K562 (cell line): Measurements from ENCODE around the gene CSRNP3.

Experiments
- CREB1 ChIP-seq, 2 experiments: sonication (generic) in 1 of 2; formaldehyde crosslinking in 1 of 2; IDR thresholded peaks; 2 replicates each; pipeline versions ENCODE4 v1.6.1 to v1.8.0; 2012 to 2022; ENCODE audit warnings: inconsistent platforms in 1 of 2, mild to moderate bottlenecking in 1 of 2, missing genetic modification reagents in 1 of 2, moderate library complexity in 1 of 2
- EZH2 ChIP-seq: IDR thresholded peaks from 2 replicates; pipeline ENCODE4 v1.6.1; 2012; ENCODE audit warnings: low read depth, mild to moderate bottlenecking, inconsistent platforms, low read length, borderline replicate concordance
- HMG20B ChIP-seq: fragments of 250-450 bp; sonication (Bioruptor Pico); IDR thresholded peaks from 2 replicates; pipeline ENCODE4 v1.5.0; 2021; ENCODE audit warnings: mild to moderate bottlenecking
- POLR2A ChIP-seq: fragments of 450-650 bp; conservative IDR thresholded peaks from 2 replicates; pipeline ENCODE4 v1.6.1; 2016
- POLR2AphosphoS2 ChIP-seq: IDR thresholded peaks from 2 replicates; pipeline ENCODE4 v1.6.1; 2012; ENCODE audit warnings: low read length, improper control_type of control experiment
- SMARCB1 ChIP-seq: IDR thresholded peaks from 2 replicates; pipeline ENCODE4 v1.6.1; 2011; ENCODE audit warnings: improper control_type of control experiment, low read depth; ENCODE audit not compliant: insufficient read length
- ZFX ChIP-seq: sonication (generic); formaldehyde crosslinking; IDR thresholded peaks from 2 replicates; pipeline ENCODE4 v1.8.0; 2022; ENCODE audit warnings: mild to moderate bottlenecking, missing genetic modification reagents, moderate library complexity
- ZNF274 ChIP-seq: IDR thresholded peaks from 2 replicates; pipeline ENCODE4 v1.6.1; 2011; ENCODE audit warnings: low read depth, mild to moderate bottlenecking, low read length, moderate library complexity, borderline replicate concordance
- TF ChIP-seq, protein P1 (sequence below): sonication (generic); formaldehyde crosslinking; IDR thresholded peaks from 2 replicates; pipeline ENCODE4 v1.8.1; 2023; ENCODE audit warnings: mild to moderate bottlenecking, missing genetic modification reagents
- TF ChIP-seq, protein P2 (sequence below), 2 experiments: IDR thresholded peaks; 2 replicates each; pipeline ENCODE4 v1.6.1; 2012; ENCODE audit warnings: improper control_type of control experiment in 2 of 2, low read depth in 2 of 2, low read length in 2 of 2, borderline replicate concordance in 1 of 2
- TF ChIP-seq, protein P3 (sequence below), 3 experiments: IDR thresholded peaks in 2 of 3; conservative IDR thresholded peaks in 1 of 3; 2 replicates each; pipeline ENCODE4 v1.5.1; 2011 to 2012; ENCODE audit warnings: low read length in 3 of 3, mild to moderate bottlenecking in 3 of 3, control low read depth in 2 of 3, improper control_type of control experiment in 1 of 3, inconsistent platforms in 1 of 3, low read depth in 1 of 3, mixed read lengths in 1 of 3, moderate library complexity in 1 of 3; ENCODE audit not compliant: insufficient read depth in 2 of 3
- TF ChIP-seq, protein P4 (sequence below): sonication (generic); formaldehyde crosslinking; IDR thresholded peaks from 2 replicates; pipeline ENCODE4 v1.8.0; 2022; ENCODE audit warnings: missing genetic modification reagents, mild to moderate bottlenecking, borderline replicate concordance

DNA sequence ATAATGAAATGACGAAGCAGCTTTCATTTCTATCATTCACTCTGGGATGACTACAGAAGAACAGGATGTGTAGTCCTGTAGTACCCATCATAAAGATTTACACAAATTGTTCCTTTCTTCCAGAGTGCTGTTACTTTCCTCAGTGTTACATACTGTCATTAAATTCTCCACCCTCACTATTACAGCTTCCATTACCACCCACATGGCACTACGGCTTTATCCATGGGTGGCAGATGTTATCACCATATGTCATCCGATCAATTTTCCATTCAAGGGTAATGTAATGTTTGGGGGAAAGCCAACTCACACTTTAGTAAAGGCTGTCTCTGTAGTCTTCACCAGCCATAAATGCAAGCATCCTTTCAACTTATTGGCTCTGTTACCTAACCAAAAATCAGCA, 7.1 kb upstream of the CSRNP3 start:
- no peak for TF ChIP-seq ZFX (CRISPR knock-in tag)
- no peak for TF ChIP-seq POLR2A
- TF ChIP-seq HMG20B (CRISPR knock-in tag) = no peak
- TF ChIP-seq, protein P1, sequence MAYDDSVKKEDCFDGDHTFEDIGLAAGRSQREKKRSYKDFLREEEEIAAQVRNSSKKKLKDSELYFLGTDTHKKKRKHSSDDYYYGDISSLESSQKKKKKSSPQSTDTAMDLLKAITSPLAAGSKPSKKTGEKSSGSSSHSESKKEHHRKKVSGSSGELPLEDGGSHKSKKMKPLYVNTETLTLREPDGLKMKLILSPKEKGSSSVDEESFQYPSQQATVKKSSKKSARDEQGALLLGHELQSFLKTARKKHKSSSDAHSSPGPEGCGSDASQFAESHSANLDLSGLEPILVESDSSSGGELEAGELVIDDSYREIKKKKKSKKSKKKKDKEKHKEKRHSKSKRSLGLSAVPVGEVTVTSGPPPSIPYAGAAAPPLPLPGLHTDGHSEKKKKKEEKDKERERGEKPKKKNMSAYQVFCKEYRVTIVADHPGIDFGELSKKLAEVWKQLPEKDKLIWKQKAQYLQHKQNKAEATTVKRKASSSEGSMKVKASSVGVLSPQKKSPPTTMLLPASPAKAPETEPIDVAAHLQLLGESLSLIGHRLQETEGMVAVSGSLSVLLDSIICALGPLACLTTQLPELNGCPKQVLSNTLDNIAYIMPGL (CRISPR knock-in tag) = no peak
- TF ChIP-seq, protein P2, sequence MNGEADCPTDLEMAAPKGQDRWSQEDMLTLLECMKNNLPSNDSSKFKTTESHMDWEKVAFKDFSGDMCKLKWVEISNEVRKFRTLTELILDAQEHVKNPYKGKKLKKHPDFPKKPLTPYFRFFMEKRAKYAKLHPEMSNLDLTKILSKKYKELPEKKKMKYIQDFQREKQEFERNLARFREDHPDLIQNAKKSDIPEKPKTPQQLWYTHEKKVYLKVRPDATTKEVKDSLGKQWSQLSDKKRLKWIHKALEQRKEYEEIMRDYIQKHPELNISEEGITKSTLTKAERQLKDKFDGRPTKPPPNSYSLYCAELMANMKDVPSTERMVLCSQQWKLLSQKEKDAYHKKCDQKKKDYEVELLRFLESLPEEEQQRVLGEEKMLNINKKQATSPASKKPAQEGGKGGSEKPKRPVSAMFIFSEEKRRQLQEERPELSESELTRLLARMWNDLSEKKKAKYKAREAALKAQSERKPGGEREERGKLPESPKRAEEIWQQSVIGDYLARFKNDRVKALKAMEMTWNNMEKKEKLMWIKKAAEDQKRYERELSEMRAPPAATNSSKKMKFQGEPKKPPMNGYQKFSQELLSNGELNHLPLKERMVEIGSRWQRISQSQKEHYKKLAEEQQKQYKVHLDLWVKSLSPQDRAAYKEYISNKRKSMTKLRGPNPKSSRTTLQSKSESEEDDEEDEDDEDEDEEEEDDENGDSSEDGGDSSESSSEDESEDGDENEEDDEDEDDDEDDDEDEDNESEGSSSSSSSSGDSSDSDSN (IDR thresholded peaks at IDR 0.05; ENCODE audit: borderline replicate concordance in 1 of 2, low read depth in 2 of 2, low read length in 2 of 2) = no peak
- TF ChIP-seq, protein P3, sequence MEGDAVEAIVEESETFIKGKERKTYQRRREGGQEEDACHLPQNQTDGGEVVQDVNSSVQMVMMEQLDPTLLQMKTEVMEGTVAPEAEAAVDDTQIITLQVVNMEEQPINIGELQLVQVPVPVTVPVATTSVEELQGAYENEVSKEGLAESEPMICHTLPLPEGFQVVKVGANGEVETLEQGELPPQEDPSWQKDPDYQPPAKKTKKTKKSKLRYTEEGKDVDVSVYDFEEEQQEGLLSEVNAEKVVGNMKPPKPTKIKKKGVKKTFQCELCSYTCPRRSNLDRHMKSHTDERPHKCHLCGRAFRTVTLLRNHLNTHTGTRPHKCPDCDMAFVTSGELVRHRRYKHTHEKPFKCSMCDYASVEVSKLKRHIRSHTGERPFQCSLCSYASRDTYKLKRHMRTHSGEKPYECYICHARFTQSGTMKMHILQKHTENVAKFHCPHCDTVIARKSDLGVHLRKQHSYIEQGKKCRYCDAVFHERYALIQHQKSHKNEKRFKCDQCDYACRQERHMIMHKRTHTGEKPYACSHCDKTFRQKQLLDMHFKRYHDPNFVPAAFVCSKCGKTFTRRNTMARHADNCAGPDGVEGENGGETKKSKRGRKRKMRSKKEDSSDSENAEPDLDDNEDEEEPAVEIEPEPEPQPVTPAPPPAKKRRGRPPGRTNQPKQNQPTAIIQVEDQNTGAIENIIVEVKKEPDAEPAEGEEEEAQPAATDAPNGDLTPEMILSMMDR (IDR thresholded peaks at IDR 0.05 in 2 of 3, conservative IDR thresholded peaks at IDR 0.05 in 1 of 3; ENCODE audit: insufficient read depth in 2 of 3, low read depth in 1 of 3, low read length in 3 of 3) = no peak
- TF ChIP-seq EZH2 = no peak
- no peak for TF ChIP-seq ZNF274
- no peak for TF ChIP-seq CREB1 (IDR thresholded peaks at IDR 0.05)
- no peak for TF ChIP-seq CREB1 (CRISPR knock-in tag; IDR thresholded peaks at IDR 0.05)
- TF ChIP-seq POLR2AphosphoS2 = no peak
- TF ChIP-seq, protein P4, sequence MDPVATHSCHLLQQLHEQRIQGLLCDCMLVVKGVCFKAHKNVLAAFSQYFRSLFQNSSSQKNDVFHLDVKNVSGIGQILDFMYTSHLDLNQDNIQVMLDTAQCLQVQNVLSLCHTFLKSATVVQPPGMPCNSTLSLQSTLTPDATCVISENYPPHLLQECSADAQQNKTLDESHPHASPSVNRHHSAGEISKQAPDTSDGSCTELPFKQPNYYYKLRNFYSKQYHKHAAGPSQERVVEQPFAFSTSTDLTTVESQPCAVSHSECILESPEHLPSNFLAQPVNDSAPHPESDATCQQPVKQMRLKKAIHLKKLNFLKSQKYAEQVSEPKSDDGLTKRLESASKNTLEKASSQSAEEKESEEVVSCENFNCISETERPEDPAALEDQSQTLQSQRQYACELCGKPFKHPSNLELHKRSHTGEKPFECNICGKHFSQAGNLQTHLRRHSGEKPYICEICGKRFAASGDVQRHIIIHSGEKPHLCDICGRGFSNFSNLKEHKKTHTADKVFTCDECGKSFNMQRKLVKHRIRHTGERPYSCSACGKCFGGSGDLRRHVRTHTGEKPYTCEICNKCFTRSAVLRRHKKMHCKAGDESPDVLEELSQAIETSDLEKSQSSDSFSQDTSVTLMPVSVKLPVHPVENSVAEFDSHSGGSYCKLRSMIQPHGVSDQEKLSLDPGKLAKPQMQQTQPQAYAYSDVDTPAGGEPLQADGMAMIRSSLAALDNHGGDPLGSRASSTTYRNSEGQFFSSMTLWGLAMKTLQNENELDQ (CRISPR knock-in tag) = no peak
- no peak for TF ChIP-seq SMARCB1
